OCI-LY3 (cell line): ENCODE results near the gene RAB20.

ENCODE experiments used
- EZH2phosphoT487 ChIP-seq: fragments of 200-600 bp; shearing (Covaris generic); IDR thresholded peaks from 2 replicates; pipeline ENCODE4 v1.6.1; 2018; ENCODE audit warnings: antibody characterized with exemption, mixed run types, low read depth
- TF ChIP-seq, protein P1 (sequence below): fragments of 200-600, 300-600 bp; sonication (generic); IDR thresholded peaks from 2 replicates; pipeline ENCODE4 v1.5.1; 2014; ENCODE audit warnings: antibody characterized with exemption, low read length, low read depth

DNA sequence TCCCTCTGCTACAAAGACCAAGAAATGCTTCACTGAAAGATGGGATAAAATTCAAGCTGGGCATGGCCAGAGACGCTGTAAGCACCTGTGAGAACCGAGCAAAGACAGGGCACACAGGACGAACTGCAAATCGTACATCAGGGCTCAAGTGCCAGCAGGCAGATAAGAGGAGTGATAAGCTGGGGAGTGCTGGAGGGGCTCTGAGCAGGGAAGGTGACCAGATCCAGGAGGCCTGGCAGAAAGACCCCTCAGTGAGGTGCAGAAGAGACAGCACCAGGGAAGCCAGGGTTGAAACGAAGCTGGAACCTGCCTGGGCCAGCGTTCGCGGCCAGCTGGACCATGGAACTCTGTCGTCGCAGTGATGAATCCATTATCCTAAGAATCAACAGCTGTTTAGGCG, 10.2 kb downstream of the RAB20 start:
- TF ChIP-seq, protein P1, sequence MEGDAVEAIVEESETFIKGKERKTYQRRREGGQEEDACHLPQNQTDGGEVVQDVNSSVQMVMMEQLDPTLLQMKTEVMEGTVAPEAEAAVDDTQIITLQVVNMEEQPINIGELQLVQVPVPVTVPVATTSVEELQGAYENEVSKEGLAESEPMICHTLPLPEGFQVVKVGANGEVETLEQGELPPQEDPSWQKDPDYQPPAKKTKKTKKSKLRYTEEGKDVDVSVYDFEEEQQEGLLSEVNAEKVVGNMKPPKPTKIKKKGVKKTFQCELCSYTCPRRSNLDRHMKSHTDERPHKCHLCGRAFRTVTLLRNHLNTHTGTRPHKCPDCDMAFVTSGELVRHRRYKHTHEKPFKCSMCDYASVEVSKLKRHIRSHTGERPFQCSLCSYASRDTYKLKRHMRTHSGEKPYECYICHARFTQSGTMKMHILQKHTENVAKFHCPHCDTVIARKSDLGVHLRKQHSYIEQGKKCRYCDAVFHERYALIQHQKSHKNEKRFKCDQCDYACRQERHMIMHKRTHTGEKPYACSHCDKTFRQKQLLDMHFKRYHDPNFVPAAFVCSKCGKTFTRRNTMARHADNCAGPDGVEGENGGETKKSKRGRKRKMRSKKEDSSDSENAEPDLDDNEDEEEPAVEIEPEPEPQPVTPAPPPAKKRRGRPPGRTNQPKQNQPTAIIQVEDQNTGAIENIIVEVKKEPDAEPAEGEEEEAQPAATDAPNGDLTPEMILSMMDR: no peak
- TF ChIP-seq EZH2phosphoT487: no peak
